A673 (cell line): ENCODE measurements around the gene LRRK1. TPM values are rescaled to one million over a fixed set of nuclear protein-coding genes. Genes with fewer than 3 reads are reported as not detected.

Source experiments
- BruUV-seq: library from RNA; stranded (reverse); fragments of 400-500 nt; replicated peaks from 2 replicates; lab custom pipeline; 2021; lab: Mats Ljungman, UMichigan
- CTCF ChIA-PET: fragments of 300-600 bp; sonication (Branson Sonifier 250); formaldehyde crosslinking; loops from one replicate; lab custom pipeline; 2022; ENCODE audit warnings: antibody characterized with exemption; lab: Charles Lee
- POLR2A ChIA-PET: fragments of 300-600 bp; sonication (Branson Sonifier 250); formaldehyde crosslinking; loops from one replicate; lab custom pipeline; 2022; ENCODE audit warnings: antibody characterized with exemption; ENCODE audit not compliant: low non-redundant PET; lab: Charles Lee
- DNase-seq: peaks from one replicate; pipeline ENCODE4 v3.0.0-alpha.2; 2015; ENCODE audit warnings: low spot score
- H3K27ac ChIP-seq: fragments of 200-600 bp; sonication (generic); 2 replicates; pipeline ENCODE4 v1.5.1; 2016; ENCODE audit warnings: mixed run types, low read depth, mild to moderate bottlenecking, mixed read lengths, antibody characterized with exemption, low read length; ENCODE audit not compliant: poor library complexity, severe bottlenecking
- H3K27me3 ChIP-seq: fragments of 200-600 bp; sonication (generic); replicated peaks from 2 replicates; pipeline ENCODE4 v1.6.1; 2017; ENCODE audit warnings: mixed run types, low read depth, mild to moderate bottlenecking, mixed read lengths, antibody characterized with exemption, low read length; ENCODE audit not compliant: insufficient read depth, poor library complexity
- H3K36me3 ChIP-seq: fragments of 200-600 bp; sonication (generic); 2 replicates; pipeline ENCODE4 v1.6.1; 2016; ENCODE audit warnings: mixed run types, mild to moderate bottlenecking, mixed read lengths, antibody characterized with exemption, low read length; ENCODE audit not compliant: insufficient read depth, poor library complexity, severe bottlenecking
- H3K4me1 ChIP-seq: fragments of 200-600 bp; sonication (generic); 2 replicates; pipeline ENCODE4 v1.6.1; 2017; ENCODE audit warnings: mixed run types, mild to moderate bottlenecking, mixed read lengths, antibody characterized with exemption, low read length; ENCODE audit not compliant: insufficient read depth, poor library complexity, severe bottlenecking
- H3K4me3 ChIP-seq: fragments of 200-600 bp; sonication (generic); 2 replicates; pipeline ENCODE4 v1.5.1; 2016; ENCODE audit warnings: low read depth, mixed run types, mild to moderate bottlenecking, mixed read lengths, low read length; ENCODE audit not compliant: poor library complexity, severe bottlenecking
- H3K9me3 ChIP-seq: fragments of 200-600 bp; sonication (generic); 2 replicates; pipeline ENCODE4 v1.6.1; 2016; ENCODE audit warnings: mixed run types, low read depth, mild to moderate bottlenecking, mixed read lengths, antibody characterized with exemption, low read length; ENCODE audit not compliant: poor library complexity, severe bottlenecking
- CTCF ChIP-seq: fragments of 300-800, 200-600 bp; sonication (generic); conservative IDR thresholded peaks from 2 replicates; pipeline ENCODE4 v1.5.1; 2017; ENCODE audit warnings: low read depth, mild to moderate bottlenecking, antibody characterized with exemption, low read length, moderate library complexity, mixed read lengths
- EZH2 ChIP-seq: fragments of 200-600 bp; sonication (generic); IDR thresholded peaks from 2 replicates; pipeline ENCODE4 v1.6.1; 2017; ENCODE audit warnings: borderline replicate concordance, low read depth, mild to moderate bottlenecking, mixed read lengths, antibody characterized with exemption, low read length; ENCODE audit not compliant: poor library complexity, severe bottlenecking
- intact Hi-C: fragments of 100-400 bp; cut with micrococcal nuclease; formaldehyde crosslinking; loops from one replicate; pipeline ENCODE4 v1.10.0; 2022; ENCODE audit not compliant: unreplicated experiment
- total RNA-seq: library from RNA; stranded (reverse); gene quantifications from 2 replicates; pipeline ENCODE4 v1.2.3, GENCODE V29; 2021

LRRK1 gene
- total RNA-seq, 1 experiment from 2014 or later: 7.7 TPM

GRCh38 chr15:101090428-101090790 is 171.3 kb downstream of the LRRK1 start:
- no peak overlapping the region for H3K4me3 ChIP-seq
- H3K9me3 ChIP-seq: no peaks in the 10 kb centered on the region
- H3K4me1 ChIP-seq: no peaks in the 10 kb centered on the region
- H3K36me3 ChIP-seq: no peaks in the 10 kb centered on the region
- ChIA-PET CTCF (interaction anchor here (0.8 kb wide), 1 partner anchor 168 kb away, joined by 3 read pairs; no protein-coding TSS in a partner anchor), POLR2A (no interaction called here)
- H3K27me3 ChIP-seq: no peaks in the 10 kb centered on the region
- no peak for DNase-seq
- TF ChIP-seq CTCF (no peak), EZH2 (no peak)
- no peak overlapping the region for H3K27ac ChIP-seq
- intact Hi-C loops: no loop called here
- no TSS peak for BruUV-seq

GRCh38 chr15:101091080-101092017 is 172.2 kb downstream of the LRRK1 start:
- ChIA-PET CTCF (interaction anchor here (0.8 kb wide), 1 partner anchor 167 kb away, joined by 3 read pairs; no protein-coding TSS in a partner anchor), POLR2A (no interaction called here)
- BruUV-seq: no TSS peak
- Histone ChIP-seq H3K4me3 (no peak overlapping the region), H3K36me3 (no peaks in the 10 kb centered on the region), H3K27me3 (no peaks in the 10 kb centered on the region), H3K27ac (peak overlapping the region; percentile 30), H3K4me1 (no peaks in the 10 kb centered on the region), H3K9me3 (no peaks in the 10 kb centered on the region)
- TF ChIP-seq EZH2: no peak
- no peak for TF ChIP-seq CTCF
- intact Hi-C loops: no loop called here
- no peak for DNase-seq

GRCh38 chr15:101092156-101092866 is 173.2 kb downstream of the LRRK1 start:
- intact Hi-C loops: no loop called here
- Histone ChIP-seq H3K36me3 (no peaks in the 10 kb centered on the region), H3K27me3 (no peaks in the 10 kb centered on the region), H3K4me1 (no peaks in the 10 kb centered on the region), H3K9me3 (no peaks in the 10 kb centered on the region), H3K4me3 (no peak overlapping the region), H3K27ac (no peak overlapping the region)
- peak; percentile 24 for DNase-seq
- no peak for TF ChIP-seq EZH2
- no peak for TF ChIP-seq CTCF
- CTCF ChIA-PET: no interaction called here
- BruUV-seq: no TSS peak
- POLR2A ChIA-PET: no interaction called here
